Omental fat pad (tissue), 4 donors: Measurements from ENCODE around the gene FXYD2. TPM values are rescaled to one million over a fixed set of nuclear protein-coding genes. Genes with fewer than 3 reads are reported as not detected.

Experiments used
- ATAC-seq: fragments of 150-250 bp; one replicate; pipeline ENCODE4 v1.9.1; 2016; ENCODE audit warnings: mild to moderate bottlenecking, moderate library complexity; ENCODE audit not compliant: low FRiP score
- DNase-seq: peaks from one replicate; pipeline ENCODE4 v3.0.0-alpha.2; 2019; ENCODE audit warnings: low spot score
- CTCF ChIP-seq, 3 donors: fragments of 450-650 bp; IDR thresholded peaks; one replicate each; pipeline ENCODE4 v1.5.1; 2016 to 2017; ENCODE audit warnings: antibody characterized with exemption in 3 of 3, mild to moderate bottlenecking in 3 of 3, moderate library complexity in 2 of 3
- total RNA-seq, 4 donors: library from RNA; depleted of rRNA; stranded (reverse); fragments of >200 nt; gene quantifications; one replicate each; pipeline ENCODE4 v1.1.0, GENCODE V29; 2016

Gene FXYD2
- total RNA-seq, 4 donors from 2014 or later: 1.1 to 4.3 (median 2.0) TPM

GRCh38 chr11:117834838-117835443 lies 10.4 kb upstream of the FXYD2 start:
- TF ChIP-seq CTCF (IDR thresholded peaks at IDR 0.05): no peak
- no peak for DNase-seq
- ATAC-seq: no peak

- no peak for ATAC-seq
- no peak for TF ChIP-seq CTCF (IDR thresholded peaks at IDR 0.05)
- DNase-seq: no peak
These were observed 9.7 kb upstream of the FXYD2 start for GRCh38 chr11:117834068-117834810.

- no peak for TF ChIP-seq CTCF (IDR thresholded peaks at IDR 0.05)
- no peak for ATAC-seq
- DNase-seq: no peak
These were observed 8.9 kb upstream of the FXYD2 start for GRCh38 chr11:117833401-117833891.

GRCh38 chr11:117832511-117832910 lies 8.0 kb upstream of the FXYD2 start:
- TF ChIP-seq CTCF (IDR thresholded peaks at IDR 0.05): no peak
- no peak for ATAC-seq
- DNase-seq: no peak

- no peak for DNase-seq
- no peak for TF ChIP-seq CTCF (IDR thresholded peaks at IDR 0.05)
- ATAC-seq: no peak
These were observed 7.3 kb upstream of the FXYD2 start for GRCh38 chr11:117831661-117832415.

GRCh38 chr11:117830674-117831351 lies 6.3 kb upstream of the FXYD2 start:
- ATAC-seq (no peak), DNase-seq (peak; percentile 19)
- TF ChIP-seq CTCF (IDR thresholded peaks at IDR 0.05): no peak
